ENCODE results near the gene GRIK4.

The GRIK4 gene

DNA sequence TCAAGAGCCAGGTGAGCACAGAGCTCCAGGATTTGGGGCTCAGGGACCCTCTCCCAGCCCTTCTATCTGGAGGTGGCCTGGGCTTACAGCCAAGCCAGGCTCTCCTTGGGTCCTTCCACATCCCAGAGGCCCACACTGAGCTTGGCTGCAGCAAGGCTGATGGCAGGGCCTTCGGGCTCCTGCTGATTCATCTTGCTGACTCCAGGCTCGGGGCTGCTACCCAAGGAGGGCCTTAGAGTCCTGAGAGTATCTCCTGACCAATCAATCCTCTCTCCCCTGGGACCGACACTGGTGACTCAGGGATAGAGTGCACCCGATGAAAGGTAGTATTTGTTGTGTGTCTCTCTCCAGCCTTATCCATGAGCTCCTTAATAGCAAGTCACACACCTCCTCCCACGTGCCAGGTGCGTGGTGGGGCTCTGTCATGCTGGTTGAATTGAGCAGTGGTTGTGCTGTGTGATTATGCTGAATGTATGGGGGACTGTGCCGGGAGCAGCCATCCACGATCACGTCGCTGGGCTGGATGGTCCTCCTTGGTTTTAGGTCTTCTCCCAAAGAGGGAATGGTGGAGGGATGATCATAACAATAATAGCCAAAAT lies 62.3 kb downstream of the GRIK4 start:
- no peak for DNase-seq (ENCODE audit: low read depth)
- H3K4me3 ChIP-seq (ENCODE audit: low read depth, low read length): no peak overlapping the region
- TF ChIP-seq, protein P1, sequence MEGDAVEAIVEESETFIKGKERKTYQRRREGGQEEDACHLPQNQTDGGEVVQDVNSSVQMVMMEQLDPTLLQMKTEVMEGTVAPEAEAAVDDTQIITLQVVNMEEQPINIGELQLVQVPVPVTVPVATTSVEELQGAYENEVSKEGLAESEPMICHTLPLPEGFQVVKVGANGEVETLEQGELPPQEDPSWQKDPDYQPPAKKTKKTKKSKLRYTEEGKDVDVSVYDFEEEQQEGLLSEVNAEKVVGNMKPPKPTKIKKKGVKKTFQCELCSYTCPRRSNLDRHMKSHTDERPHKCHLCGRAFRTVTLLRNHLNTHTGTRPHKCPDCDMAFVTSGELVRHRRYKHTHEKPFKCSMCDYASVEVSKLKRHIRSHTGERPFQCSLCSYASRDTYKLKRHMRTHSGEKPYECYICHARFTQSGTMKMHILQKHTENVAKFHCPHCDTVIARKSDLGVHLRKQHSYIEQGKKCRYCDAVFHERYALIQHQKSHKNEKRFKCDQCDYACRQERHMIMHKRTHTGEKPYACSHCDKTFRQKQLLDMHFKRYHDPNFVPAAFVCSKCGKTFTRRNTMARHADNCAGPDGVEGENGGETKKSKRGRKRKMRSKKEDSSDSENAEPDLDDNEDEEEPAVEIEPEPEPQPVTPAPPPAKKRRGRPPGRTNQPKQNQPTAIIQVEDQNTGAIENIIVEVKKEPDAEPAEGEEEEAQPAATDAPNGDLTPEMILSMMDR (conservative IDR thresholded peaks at IDR 0.05; ENCODE audit: low read depth, low read length): no peak

DNA sequence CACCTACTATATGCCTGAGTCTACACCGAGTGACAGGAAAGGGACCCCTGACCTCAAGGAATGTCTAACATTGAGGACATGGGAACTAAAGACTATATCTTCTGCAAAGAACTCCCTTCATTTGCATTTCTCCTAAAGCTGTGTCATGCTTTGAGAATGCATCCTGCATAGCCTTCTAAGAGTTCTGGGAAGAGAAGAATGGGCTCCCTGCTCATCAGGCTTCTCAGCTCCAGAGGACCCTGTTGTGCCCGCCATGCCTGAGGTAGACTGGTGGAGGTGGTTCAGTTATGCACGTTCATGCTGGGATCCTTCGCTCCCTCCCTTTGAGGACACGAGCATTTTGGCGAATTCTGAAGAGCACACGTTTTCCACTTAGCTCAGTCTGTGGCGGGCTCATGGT lies 63.3 kb downstream of the GRIK4 start:
- no peak overlapping the region for H3K4me3 ChIP-seq (ENCODE audit: low read depth, low read length)
- TF ChIP-seq, protein P1 (conservative IDR thresholded peaks at IDR 0.05; ENCODE audit: low read depth, low read length): no peak
- no peak for DNase-seq (ENCODE audit: low read depth)

DNA sequence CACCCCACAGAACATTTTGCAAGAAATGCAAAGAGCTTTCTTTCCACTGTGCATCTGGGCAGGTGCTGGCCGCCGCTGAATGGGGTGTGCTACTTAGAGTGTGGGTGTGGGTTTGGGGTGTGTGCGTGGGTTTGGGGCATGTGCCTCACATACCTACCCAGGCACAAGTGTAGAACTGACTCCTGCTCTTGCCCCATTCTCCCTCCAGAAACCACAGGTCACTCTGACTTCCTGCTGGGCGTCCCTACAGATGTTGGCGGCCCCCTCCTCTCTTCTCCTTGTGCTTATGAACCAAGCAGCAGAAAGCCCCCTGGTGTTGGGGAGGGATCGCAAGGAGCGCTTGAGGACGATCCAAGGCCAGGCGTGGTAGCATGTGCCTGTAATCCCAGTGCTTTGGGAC lies 63.9 kb downstream of the GRIK4 start:
- TF ChIP-seq, protein P1 (conservative IDR thresholded peaks at IDR 0.05; ENCODE audit: low read depth, low read length): no peak
- no peak overlapping the region for H3K4me3 ChIP-seq (ENCODE audit: low read depth, low read length)
- no peak for DNase-seq (ENCODE audit: low read depth)

DNA sequence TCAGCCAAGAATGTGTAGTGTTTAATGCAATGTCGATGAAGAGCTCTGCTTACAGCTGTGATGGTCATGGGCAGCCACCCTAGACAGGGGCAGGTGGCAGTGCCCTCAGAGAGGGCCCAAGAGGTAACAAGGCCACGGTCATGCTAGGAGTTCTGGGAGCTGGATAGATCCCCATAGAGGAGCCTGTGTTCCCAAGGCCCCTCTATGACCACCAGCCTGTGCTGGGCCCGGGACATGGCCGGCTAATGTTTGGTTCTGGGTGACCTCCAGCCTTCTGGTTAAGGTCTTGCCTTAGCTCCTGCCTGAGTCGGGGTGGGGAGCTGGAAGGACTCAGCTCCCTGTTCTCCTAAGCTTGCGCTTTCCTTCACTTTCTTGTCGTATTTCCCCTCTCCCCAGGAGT lies 65.1 kb downstream of the GRIK4 start:
- TF ChIP-seq, protein P1 (conservative IDR thresholded peaks at IDR 0.05; ENCODE audit: low read depth, low read length): no peak
- no peak overlapping the region for H3K4me3 ChIP-seq (ENCODE audit: low read depth, low read length)
- no peak for DNase-seq (ENCODE audit: low read depth)

DNA sequence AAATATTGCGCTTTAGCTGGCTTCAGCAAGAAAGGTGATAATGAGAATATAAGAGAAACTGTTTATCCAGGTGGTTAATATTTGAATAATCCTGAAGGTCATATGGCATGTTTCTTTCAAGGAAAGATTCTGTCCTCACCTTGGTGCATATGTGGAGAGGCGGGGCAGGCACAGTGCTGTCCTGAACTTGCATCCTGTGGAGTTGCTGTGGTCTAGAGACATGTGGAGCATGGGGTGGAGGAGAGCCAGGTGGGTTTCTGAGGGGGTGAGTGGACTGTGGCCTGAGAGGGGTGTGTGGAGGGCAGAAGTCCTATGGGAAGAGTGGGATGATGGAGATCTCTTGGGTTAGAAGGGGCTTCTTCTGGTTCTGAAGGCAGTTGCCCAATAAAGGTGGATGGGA lies 65.5 kb downstream of the GRIK4 start:
- TF ChIP-seq, protein P1 (conservative IDR thresholded peaks at IDR 0.05; ENCODE audit: low read depth, low read length): no peak
- DNase-seq (ENCODE audit: low read depth): no peak
- no peak overlapping the region for H3K4me3 ChIP-seq (ENCODE audit: low read depth, low read length)

DNA sequence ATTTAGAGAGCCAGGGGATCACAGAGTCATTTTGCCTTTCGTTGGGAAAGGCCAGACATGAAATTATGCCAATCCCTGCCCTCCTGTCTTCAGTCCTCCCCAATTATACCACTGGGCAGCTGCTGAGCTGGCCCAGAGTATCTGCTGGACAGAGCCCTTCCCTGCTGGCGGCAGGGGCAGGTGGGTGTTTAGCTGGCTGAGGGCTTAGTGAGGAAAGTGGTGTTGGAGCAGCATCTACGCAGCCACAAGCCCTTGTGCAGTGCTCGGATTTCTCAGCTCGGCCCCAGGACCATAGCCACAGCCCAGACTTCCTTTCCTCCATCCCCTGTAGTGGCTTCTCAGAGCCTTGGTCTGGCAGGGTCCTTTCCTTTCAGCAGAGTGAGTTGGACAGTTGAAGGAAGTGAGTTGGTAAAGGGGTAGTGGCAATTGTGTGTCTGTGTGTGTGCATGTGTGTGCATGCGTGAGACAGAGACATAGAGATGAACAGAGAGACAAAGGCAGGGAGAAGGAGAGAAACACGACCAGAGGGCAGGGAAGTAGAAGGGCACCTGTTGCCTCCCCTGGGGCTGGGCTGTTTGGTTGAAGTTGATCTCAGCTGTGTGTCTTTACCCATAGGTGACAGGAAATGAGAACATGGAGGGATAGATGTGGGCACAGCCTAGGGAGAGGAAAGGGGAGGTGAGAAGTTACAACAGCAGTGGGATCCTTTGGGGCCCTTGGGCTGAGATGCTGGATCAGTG lies 66.2 kb downstream of the GRIK4 start:
- no peak for DNase-seq (ENCODE audit: low read depth)
- TF ChIP-seq, protein P1 (conservative IDR thresholded peaks at IDR 0.05; ENCODE audit: low read depth, low read length): no peak
- no peak overlapping the region for H3K4me3 ChIP-seq (ENCODE audit: low read depth, low read length)

Data from choroid plexus epithelial cell (primary cell).